Measurements from ENCODE around the gene CYB5RL. TPM values are rescaled to one million over a fixed set of nuclear protein-coding genes. Genes with fewer than 3 reads are reported as not detected.

CYB5RL gene
- total and polyA plus RNA-seq, 2 donors (not counting 3 experiments of a cell fraction or from before 2014, with no cell fraction given), result 5.8 to 8.6 TPM

- FAIRE-seq (no peak), DNase-seq (ENCODE audit: low read depth, low spot score) (no peak)
- Histone ChIP-seq H3K4me1 (ENCODE audit: control insufficient read depth, extremely low read depth, insufficient read depth, low read length) (no peaks in the 10 kb centered on the region), H3K9ac (replicated peaks; ENCODE audit: extremely low read depth, insufficient read depth, low read length) (no peak overlapping the region), H2AFZ (ENCODE audit: low read depth, low read length) (no peak overlapping the region), H3K4me2 (ENCODE audit: insufficient read depth, low read length) (no peak overlapping the region), H3K36me3 (ENCODE audit: control insufficient read depth in 2 of 2, extremely low read depth in 1 of 2, insufficient read depth in 2 of 2, low read length in 2 of 2) (no peaks in the 10 kb centered on the region), H3K27me3 (ENCODE audit: control insufficient read depth in 2 of 2, insufficient read depth in 2 of 2, low read length in 2 of 2) (peaks cover 0 to 3% of the 10 kb centered on the region in 2 experiments), H3K27ac (ENCODE audit: insufficient read depth, low read depth, low read length) (no peak overlapping the region), H3K79me2 (ENCODE audit: control insufficient read depth, insufficient read depth, low read length) (no peaks in the 10 kb centered on the region), H3K9me3 (replicated peaks; ENCODE audit: control insufficient read depth, insufficient read depth, low read length) (no peaks in the 10 kb centered on the region), H3K9me1 (replicated peaks; ENCODE audit: control insufficient read depth, extremely low read depth, insufficient read depth, low read length) (no peaks in the 10 kb centered on the region), H4K20me1 (replicated peaks; ENCODE audit: control insufficient read depth, extremely low read depth, insufficient read depth, low read length) (no peaks in the 10 kb centered on the region), H3K4me3 (replicated peaks in 1 of 3; ENCODE audit: insufficient read depth in 1 of 3, low read depth in 1 of 3, low read length in 3 of 3) (no peak overlapping the region)
- POLR2A ChIA-PET, result no interaction called here
- BruUV-seq (replicated peaks), result no TSS peak
- dilution Hi-C loops (cut with MboI; ENCODE audit: extremely low pct_ligation_motif_present, low sequenced_read_pairs), result no loop called here
- intact Hi-C loops (cut with micrococcal nuclease), result no loop called here
- CTCF ChIA-PET, result no interaction called here
- TF ChIP-seq MYC (IDR thresholded peaks at IDR 0.05; ENCODE audit: low read depth, low read length), result no peak
- TF ChIP-seq JUN (IDR thresholded peaks at IDR 0.05; ENCODE audit: borderline replicate concordance, insufficient read depth, insufficient read length, low read depth), result no peak
- TF ChIP-seq POLR2A (IDR thresholded peaks at IDR 0.05; ENCODE audit: low read depth, low read length), result no peak
- TF ChIP-seq EZH2 (IDR thresholded peaks at IDR 0.05; ENCODE audit: borderline replicate concordance, low read depth, low read length, severe bottlenecking), result no peak
- TF ChIP-seq MAX (IDR thresholded peaks at IDR 0.05; ENCODE audit: insufficient read depth, insufficient read length), result no peak
- TF ChIP-seq GATA2 (IDR thresholded peaks at IDR 0.05; ENCODE audit: insufficient read depth, insufficient read length, low read depth, low read length), result no peak
- no peak for TF ChIP-seq FOS (IDR thresholded peaks at IDR 0.05; ENCODE audit: borderline replicate concordance, insufficient read depth, low read length)
- no peak for TF ChIP-seq CTCF (IDR thresholded peaks at IDR 0.05; ENCODE audit: extremely low read depth in 1 of 2, insufficient read depth in 1 of 2, low read depth in 1 of 2, low read length in 2 of 2)
- TF ChIP-seq POLR2AphosphoS5 (IDR thresholded peaks at IDR 0.05; ENCODE audit: insufficient read depth, low read depth, low read length), result no peak
These were observed 42.8 kb downstream of the CYB5RL start for GRCh38 chr1:54156986-54157385.

Data from endothelial cell of umbilical vein (primary cell).